PC-3 (cell line): ENCODE data around the gene SLC25A41.

Experiments
- CTCF ChIP-seq: fragments of 300-600 bp; sonication (generic); conservative IDR thresholded peaks from 2 replicates; pipeline ENCODE4 v1.5.1; 2017; ENCODE audit warnings: antibody characterized with exemption, low read depth, mild to moderate bottlenecking, low read length
- EZH2 ChIP-seq: fragments of 300-600 bp; sonication (generic); IDR thresholded peaks from one replicate; pipeline ENCODE4 v1.6.1; 2017; ENCODE audit warnings: antibody characterized with exemption, mild to moderate bottlenecking, low read length; ENCODE audit not compliant: unreplicated experiment

GRCh38 chr19:6412061-6412446 lies 21.5 kb downstream of the SLC25A41 start:
- TF ChIP-seq CTCF (no peak), EZH2 (no peak)
